MM.1S (cell line): ENCODE measurements around the gene DLGAP3.

Source experiments
- DNase-seq: peaks from one replicate; pipeline ENCODE4 v3.0.0-alpha.2; 2015
- H2AFZ ChIP-seq: fragments of 300-600 bp; sonication (generic); 2 replicates; pipeline ENCODE4 v1.6.0; 2016; ENCODE audit warnings: antibody characterized with exemption, low read length
- H3F3A ChIP-seq: fragments of 300-600 bp; sonication (generic); 2 replicates; pipeline ENCODE4 v1.6.1; 2016; ENCODE audit warnings: mild to moderate bottlenecking, antibody characterized with exemption, low read length, moderate library complexity, mixed read lengths; ENCODE audit not compliant: insufficient read depth
- H3K27ac ChIP-seq: fragments of 300-600 bp; sonication (generic); 2 replicates; pipeline ENCODE4 v1.5.1; 2016; ENCODE audit warnings: mild to moderate bottlenecking, low read length
- H3K27me3 ChIP-seq: fragments of 300-600 bp; sonication (generic); replicated peaks from 2 replicates; pipeline ENCODE4 v1.6.0; 2016; ENCODE audit warnings: low read length; ENCODE audit not compliant: insufficient read depth
- H3K36me3 ChIP-seq: fragments of 300-600 bp; sonication (generic); replicated peaks from 2 replicates; pipeline ENCODE4 v1.6.1; 2016; ENCODE audit warnings: mild to moderate bottlenecking, low read length, mixed read lengths; ENCODE audit not compliant: insufficient read depth
- H3K4me1 ChIP-seq: fragments of 300-600 bp; sonication (generic); 2 replicates; pipeline ENCODE4 v1.6.1; 2016; ENCODE audit warnings: low read length, mixed read lengths
- H3K4me2 ChIP-seq: fragments of 300-600 bp; sonication (generic); 2 replicates; pipeline ENCODE4 v1.6.0; 2016; ENCODE audit warnings: low read depth, low read length
- H3K4me3 ChIP-seq: fragments of 300-600 bp; sonication (generic); 2 replicates; pipeline ENCODE4 v1.5.1; 2016; ENCODE audit warnings: low read length, mixed read lengths
- H3K79me2 ChIP-seq: fragments of 300-600 bp; sonication (generic); 2 replicates; pipeline ENCODE4 v1.6.1; 2016; ENCODE audit warnings: mixed run types, low read length, mixed read lengths
- H3K9ac ChIP-seq: fragments of 300-600 bp; sonication (generic); 2 replicates; pipeline ENCODE4 v1.6.1; 2016; ENCODE audit warnings: low read length, mixed read lengths
- H3K9me2 ChIP-seq: fragments of 300-600 bp; sonication (generic); replicated peaks from 2 replicates; pipeline ENCODE4 v1.6.1; 2016; ENCODE audit warnings: mild to moderate bottlenecking, low read length, mixed read lengths; ENCODE audit not compliant: insufficient read depth
- H3K9me3 ChIP-seq: fragments of 300-600 bp; sonication (generic); replicated peaks from 2 replicates; pipeline ENCODE4 v1.6.1; 2016; ENCODE audit warnings: mild to moderate bottlenecking, low read length, mixed read lengths; ENCODE audit not compliant: insufficient read depth
- H4K20me1 ChIP-seq: fragments of 300-600 bp; sonication (generic); 2 replicates; pipeline ENCODE4 v1.6.1; 2016; ENCODE audit warnings: mild to moderate bottlenecking, low read length, moderate library complexity, mixed read lengths; ENCODE audit not compliant: insufficient read depth
- EZH2 ChIP-seq: fragments of 300-600 bp; sonication (generic); optimal IDR thresholded peaks from 2 replicates; pipeline ENCODE3; 2017; ENCODE audit warnings: low read depth, mild to moderate bottlenecking, antibody characterized with exemption, low read length, mixed read lengths
- EZH2phosphoT487 ChIP-seq: fragments of 300-600 bp; sonication (generic); IDR thresholded peaks from 2 replicates; pipeline ENCODE4 v1.6.1; 2018; ENCODE audit warnings: antibody characterized with exemption, low read length
- TF ChIP-seq, protein P1 (sequence below): fragments of 300-600 bp; sonication (generic); IDR thresholded peaks from 2 replicates; pipeline ENCODE4 v1.5.1; 2016; ENCODE audit warnings: antibody characterized with exemption, low read length, mixed read lengths

DLGAP3 gene

DNA sequence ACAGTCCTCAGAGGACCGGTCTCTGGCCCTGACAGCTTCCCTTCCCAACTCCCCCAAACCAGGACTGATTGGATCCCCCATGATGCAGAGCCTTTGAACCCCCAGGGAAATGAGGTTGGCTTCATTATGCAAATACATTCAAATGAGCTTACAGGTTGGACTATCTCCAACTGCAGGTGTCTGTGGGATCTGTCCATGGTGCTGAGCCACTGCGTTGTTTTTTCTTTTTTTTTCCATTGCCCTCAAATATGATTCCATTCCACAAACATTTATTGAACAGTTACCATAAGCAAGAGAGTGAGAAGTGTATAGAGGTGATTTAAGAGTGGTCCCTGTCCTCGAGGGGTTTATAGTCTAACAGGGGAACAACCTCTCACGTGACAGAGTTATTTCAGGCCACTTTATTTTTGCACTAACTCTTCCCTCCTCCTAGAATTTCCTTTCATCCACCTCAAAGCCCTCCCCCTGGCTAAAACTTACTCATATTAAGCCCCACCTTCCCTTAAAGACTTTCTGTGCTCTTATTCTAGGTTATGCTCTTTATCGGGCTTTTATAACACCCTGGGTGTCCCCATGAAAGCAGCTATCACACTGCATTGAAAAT, 21.9 kb downstream of the DLGAP3 start:
- H3K27me3 ChIP-seq = peaks cover 62% of the 10 kb centered on the region
- no peaks in the 10 kb centered on the region for H3K79me2 ChIP-seq
- H3K9me3 ChIP-seq = no peaks in the 10 kb centered on the region
- no peak overlapping the region for H3K27ac ChIP-seq
- no peak overlapping the region for H2AFZ ChIP-seq
- H4K20me1 ChIP-seq = no peaks in the 10 kb centered on the region
- TF ChIP-seq EZH2 (no peak), EZH2phosphoT487 (no peak)
- TF ChIP-seq, protein P1, sequence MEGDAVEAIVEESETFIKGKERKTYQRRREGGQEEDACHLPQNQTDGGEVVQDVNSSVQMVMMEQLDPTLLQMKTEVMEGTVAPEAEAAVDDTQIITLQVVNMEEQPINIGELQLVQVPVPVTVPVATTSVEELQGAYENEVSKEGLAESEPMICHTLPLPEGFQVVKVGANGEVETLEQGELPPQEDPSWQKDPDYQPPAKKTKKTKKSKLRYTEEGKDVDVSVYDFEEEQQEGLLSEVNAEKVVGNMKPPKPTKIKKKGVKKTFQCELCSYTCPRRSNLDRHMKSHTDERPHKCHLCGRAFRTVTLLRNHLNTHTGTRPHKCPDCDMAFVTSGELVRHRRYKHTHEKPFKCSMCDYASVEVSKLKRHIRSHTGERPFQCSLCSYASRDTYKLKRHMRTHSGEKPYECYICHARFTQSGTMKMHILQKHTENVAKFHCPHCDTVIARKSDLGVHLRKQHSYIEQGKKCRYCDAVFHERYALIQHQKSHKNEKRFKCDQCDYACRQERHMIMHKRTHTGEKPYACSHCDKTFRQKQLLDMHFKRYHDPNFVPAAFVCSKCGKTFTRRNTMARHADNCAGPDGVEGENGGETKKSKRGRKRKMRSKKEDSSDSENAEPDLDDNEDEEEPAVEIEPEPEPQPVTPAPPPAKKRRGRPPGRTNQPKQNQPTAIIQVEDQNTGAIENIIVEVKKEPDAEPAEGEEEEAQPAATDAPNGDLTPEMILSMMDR = no peak
- H3K4me2 ChIP-seq = no peak overlapping the region
- no peak overlapping the region for H3K4me3 ChIP-seq
- H3K36me3 ChIP-seq = no peaks in the 10 kb centered on the region
- H3K4me1 ChIP-seq = no peaks in the 10 kb centered on the region
- no peaks in the 10 kb centered on the region for H3K9me2 ChIP-seq
- no peaks in the 10 kb centered on the region for H3F3A ChIP-seq
- DNase-seq = no peak
- H3K9ac ChIP-seq = no peak overlapping the region

GRCh38 chr1:34906756-34907155, 22.7 kb downstream of the DLGAP3 start:
- Histone ChIP-seq H3K4me1 (no peaks in the 10 kb centered on the region), H3F3A (no peaks in the 10 kb centered on the region), H2AFZ (no peak overlapping the region), H3K9me3 (no peaks in the 10 kb centered on the region), H3K27me3 (peaks cover 62% of the 10 kb centered on the region), H3K4me3 (no peak overlapping the region), H4K20me1 (no peaks in the 10 kb centered on the region), H3K27ac (no peak overlapping the region), H3K9ac (no peak overlapping the region), H3K9me2 (no peaks in the 10 kb centered on the region), H3K36me3 (no peaks in the 10 kb centered on the region), H3K4me2 (no peak overlapping the region), H3K79me2 (no peaks in the 10 kb centered on the region)
- no peak for DNase-seq
- TF ChIP-seq EZH2phosphoT487 (no peak), EZH2 (no peak)
- TF ChIP-seq, protein P1 = no peak

- Histone ChIP-seq H3F3A (no peaks in the 10 kb centered on the region), H3K9ac (no peak overlapping the region), H2AFZ (no peak overlapping the region), H3K27me3 (peaks cover 62% of the 10 kb centered on the region), H3K4me2 (no peak overlapping the region), H4K20me1 (no peaks in the 10 kb centered on the region), H3K79me2 (no peaks in the 10 kb centered on the region), H3K4me3 (no peak overlapping the region), H3K9me2 (no peaks in the 10 kb centered on the region), H3K27ac (no peak overlapping the region), H3K9me3 (no peaks in the 10 kb centered on the region), H3K4me1 (no peaks in the 10 kb centered on the region), H3K36me3 (no peaks in the 10 kb centered on the region)
- TF ChIP-seq EZH2phosphoT487 = no peak
- TF ChIP-seq, protein P1 = no peak
- TF ChIP-seq EZH2 = no peak
- DNase-seq = no peak
Observed at GRCh38 chr1:34906222-34906621, 23.2 kb downstream of the DLGAP3 start.
